HEK293T (cell line): ENCODE data around the gene REEP2.

ENCODE experiments used
- CTCF ChIA-PET: fragments of 350-600 bp; formaldehyde crosslinking; extraction: SDS; loops from one replicate; lab custom pipeline; 2021; ENCODE audit warnings: antibody characterized with exemption, inconsistent platforms; lab: Yijun Ruan, JAX
- POLR2A ChIA-PET: fragments of 350-600 bp; formaldehyde crosslinking; extraction: SDS; loops from one replicate; lab custom pipeline; 2020; ENCODE audit warnings: antibody characterized with exemption, inconsistent platforms; lab: Yijun Ruan, JAX
- DNase-seq: peaks from one replicate; pipeline ENCODE4 v3.0.0; 2012; ENCODE audit warnings: mixed read lengths; ENCODE audit errors: extremely low spot score
- ARNT ChIP-seq: fragments of 450-650 bp; IDR thresholded peaks from 2 replicates; pipeline ENCODE4 v1.6.1; 2017; ENCODE audit warnings: mild to moderate bottlenecking
- BHLHE40 ChIP-seq: fragments of 450-650 bp; IDR thresholded peaks from 2 replicates; pipeline ENCODE4 v1.6.1; 2016; ENCODE audit warnings: mild to moderate bottlenecking, moderate library complexity, borderline replicate concordance
- CTBP1 ChIP-seq: fragments of 450-650 bp; IDR thresholded peaks from 2 replicates; pipeline ENCODE4 v1.6.1; 2016; ENCODE audit warnings: borderline replicate concordance
- ELF4 ChIP-seq: fragments of 450-650 bp; IDR thresholded peaks from 2 replicates; pipeline ENCODE4 v1.6.1; 2017; ENCODE audit warnings: antibody characterized with exemption
- FOXA1 ChIP-seq: fragments of 450-650 bp; IDR thresholded peaks from 2 replicates; pipeline ENCODE4 v1.6.1; 2016; ENCODE audit warnings: mild to moderate bottlenecking
- FOXK2 ChIP-seq: fragments of 450-650 bp; IDR thresholded peaks from 2 replicates; pipeline ENCODE4 v1.6.1; 2016; ENCODE audit warnings: mild to moderate bottlenecking
- FOXM1 ChIP-seq: fragments of 450-650 bp; IDR thresholded peaks from 2 replicates; pipeline ENCODE4 v1.6.1; 2017; ENCODE audit warnings: mild to moderate bottlenecking, borderline replicate concordance
- HDGF ChIP-seq: fragments of 450-650 bp; IDR thresholded peaks from 2 replicates; pipeline ENCODE4 v1.6.1; 2017; ENCODE audit warnings: antibody characterized with exemption, borderline replicate concordance
- L3MBTL2 ChIP-seq: fragments of 450-650 bp; conservative IDR thresholded peaks from 2 replicates; pipeline ENCODE4 v1.6.1; 2016; ENCODE audit warnings: mild to moderate bottlenecking
- LEF1 ChIP-seq: fragments of 450-650 bp; IDR thresholded peaks from 2 replicates; pipeline ENCODE4 v1.6.1; 2017; ENCODE audit warnings: mild to moderate bottlenecking, borderline replicate concordance
- NFRKB ChIP-seq: fragments of 450-650 bp; IDR thresholded peaks from 2 replicates; pipeline ENCODE4 v1.6.1; 2016; ENCODE audit warnings: mild to moderate bottlenecking, moderate library complexity
- SP1 ChIP-seq: fragments of 450-650 bp; IDR thresholded peaks from 2 replicates; pipeline ENCODE4 v1.6.1; 2017
- SUZ12 ChIP-seq: fragments of 450-650 bp; IDR thresholded peaks from 2 replicates; pipeline ENCODE4 v1.6.1; 2016; ENCODE audit warnings: mild to moderate bottlenecking
- TARDBP ChIP-seq: fragments of 450-650 bp; IDR thresholded peaks from 2 replicates; pipeline ENCODE4 v1.6.1; 2016
- ZNF384 ChIP-seq: fragments of 450-650 bp; IDR thresholded peaks from 2 replicates; pipeline ENCODE4 v1.6.1; 2016
- TF ChIP-seq, protein P1 (sequence below): fragments of 450-650 bp; IDR thresholded peaks from 2 replicates; pipeline ENCODE4 v1.6.1; 2016

The REEP2 gene

DNA sequence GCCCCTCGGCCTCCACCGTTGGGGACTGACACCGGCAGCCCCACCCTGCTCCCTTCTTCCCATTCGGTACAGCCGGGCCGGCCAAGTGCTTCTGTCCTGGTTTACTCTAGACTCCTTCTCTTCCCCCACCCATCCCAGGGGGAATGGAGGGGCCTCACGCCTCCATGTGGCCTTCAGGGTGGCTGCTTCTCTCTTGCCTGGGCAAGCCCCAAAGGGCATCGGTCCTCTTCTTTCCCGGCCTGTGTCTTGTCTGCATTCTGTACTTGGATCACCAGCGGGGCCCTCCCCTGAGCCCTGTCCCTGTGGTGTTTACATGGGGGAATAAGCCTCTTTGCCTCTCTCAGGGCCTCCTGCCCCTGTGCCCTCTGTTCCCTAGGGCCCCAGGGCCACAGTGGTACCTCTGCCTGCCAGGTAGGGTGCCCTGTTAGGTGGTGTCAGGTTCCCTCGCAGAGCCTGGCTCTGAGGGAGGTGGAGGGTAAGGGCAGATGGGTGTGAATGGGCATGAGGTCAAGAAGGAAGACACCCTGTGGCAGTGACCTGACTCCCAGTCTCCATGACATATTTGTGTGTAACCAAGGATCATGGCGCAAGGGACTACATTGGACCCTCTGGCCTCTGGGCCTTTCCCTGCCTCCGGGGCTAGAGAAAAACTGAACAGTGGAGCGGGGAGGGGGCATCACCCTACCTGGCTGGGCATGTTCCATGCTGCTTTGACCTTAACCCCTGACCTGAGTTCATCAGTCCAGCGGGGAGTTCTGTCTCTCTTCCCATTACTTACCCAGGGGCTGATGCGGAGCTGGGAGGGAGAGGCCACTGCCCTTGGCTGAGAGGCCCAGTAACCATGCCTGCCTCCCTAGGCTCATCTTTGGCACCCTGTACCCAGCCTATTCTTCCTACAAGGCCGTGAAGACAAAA, 1.6 kb downstream of the REEP2 start:
- DNase-seq, result no peak
- POLR2A ChIA-PET, result interaction anchor here (2.8 kb wide), 1 partner anchor 9 kb away, joined by 14 read pairs; no protein-coding TSS in a partner anchor
- CTCF ChIA-PET, result no interaction called here
- TF ChIP-seq ELF4 (no peak), FOXA1 (no peak)

DNA sequence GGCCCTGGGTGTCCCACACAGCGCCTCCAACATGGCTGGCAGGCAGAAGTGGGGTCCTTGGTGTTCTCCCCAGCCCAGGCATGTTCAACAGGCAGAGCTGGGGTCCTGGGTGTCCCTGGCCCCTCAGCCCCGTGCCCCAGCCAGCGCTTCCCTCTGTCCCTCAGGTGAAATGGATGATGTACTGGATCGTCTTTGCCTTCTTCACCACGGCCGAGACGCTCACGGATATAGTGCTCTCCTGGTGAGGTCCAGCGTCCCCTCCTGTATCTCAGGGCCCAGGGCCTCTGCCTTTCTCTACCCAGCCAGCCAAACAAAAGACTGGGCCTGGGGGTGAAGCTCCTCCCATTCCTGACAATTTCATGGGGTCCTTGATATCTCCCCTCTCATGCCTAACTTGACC, 2.4 kb downstream of the REEP2 start:
- POLR2A ChIA-PET, result no interaction called here
- CTCF ChIA-PET, result no interaction called here
- DNase-seq, result no peak
- TF ChIP-seq NFRKB (no peak), ZNF384 (no peak)

DNA sequence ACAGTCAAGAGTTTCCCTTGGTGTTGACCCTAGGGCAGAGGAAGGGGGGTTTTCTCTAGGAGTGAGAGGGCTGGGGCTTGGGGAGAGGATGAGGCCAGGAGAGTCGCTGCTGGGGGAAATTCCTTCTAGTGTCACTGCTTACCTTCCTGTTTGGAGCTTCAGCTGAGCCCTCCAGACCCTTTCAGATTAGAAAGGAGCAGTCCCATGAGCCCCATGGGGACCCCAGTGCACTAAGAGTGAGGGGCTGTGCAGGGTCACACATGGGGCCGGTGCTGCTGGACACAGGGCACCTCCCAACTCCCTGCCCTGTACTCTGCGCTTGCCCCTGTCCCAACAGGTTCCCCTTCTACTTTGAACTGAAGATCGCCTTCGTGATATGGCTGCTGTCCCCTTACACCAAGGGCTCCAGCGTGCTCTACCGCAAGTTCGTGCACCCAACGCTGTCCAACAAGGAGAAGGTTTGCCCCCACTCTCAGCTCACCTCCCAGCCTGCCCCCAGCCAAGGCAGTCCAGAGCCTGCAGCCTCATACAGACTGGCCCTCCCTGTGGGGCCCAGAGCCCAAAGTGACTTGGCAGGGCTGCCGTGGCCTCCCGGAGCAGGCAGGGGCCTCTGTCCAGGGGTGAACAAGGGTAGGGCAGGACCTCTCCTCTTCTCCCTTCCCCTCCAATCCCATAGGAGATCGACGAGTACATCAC, 5.4 kb downstream of the REEP2 start:
- TF ChIP-seq FOXK2, result no peak
- TF ChIP-seq HDGF, result no peak
- TF ChIP-seq ARNT, result no peak
- no peak for TF ChIP-seq TARDBP
- no peak for TF ChIP-seq FOXM1
- TF ChIP-seq, protein P1, sequence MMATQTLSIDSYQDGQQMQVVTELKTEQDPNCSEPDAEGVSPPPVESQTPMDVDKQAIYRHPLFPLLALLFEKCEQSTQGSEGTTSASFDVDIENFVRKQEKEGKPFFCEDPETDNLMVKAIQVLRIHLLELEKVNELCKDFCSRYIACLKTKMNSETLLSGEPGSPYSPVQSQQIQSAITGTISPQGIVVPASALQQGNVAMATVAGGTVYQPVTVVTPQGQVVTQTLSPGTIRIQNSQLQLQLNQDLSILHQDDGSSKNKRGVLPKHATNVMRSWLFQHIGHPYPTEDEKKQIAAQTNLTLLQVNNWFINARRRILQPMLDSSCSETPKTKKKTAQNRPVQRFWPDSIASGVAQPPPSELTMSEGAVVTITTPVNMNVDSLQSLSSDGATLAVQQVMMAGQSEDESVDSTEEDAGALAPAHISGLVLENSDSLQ, result no peak
- POLR2A ChIA-PET, result interaction anchor here (0.6 to 0.9 kb wide), 2 partner anchors 141 to 230 kb away, joined by 3 read pairs; no protein-coding TSS in a partner anchor
- CTCF ChIA-PET, result interaction anchor here (0.7 kb wide), 1 partner anchor 59 kb away, joined by 3 read pairs; no protein-coding TSS in a partner anchor
- no peak for DNase-seq

DNA sequence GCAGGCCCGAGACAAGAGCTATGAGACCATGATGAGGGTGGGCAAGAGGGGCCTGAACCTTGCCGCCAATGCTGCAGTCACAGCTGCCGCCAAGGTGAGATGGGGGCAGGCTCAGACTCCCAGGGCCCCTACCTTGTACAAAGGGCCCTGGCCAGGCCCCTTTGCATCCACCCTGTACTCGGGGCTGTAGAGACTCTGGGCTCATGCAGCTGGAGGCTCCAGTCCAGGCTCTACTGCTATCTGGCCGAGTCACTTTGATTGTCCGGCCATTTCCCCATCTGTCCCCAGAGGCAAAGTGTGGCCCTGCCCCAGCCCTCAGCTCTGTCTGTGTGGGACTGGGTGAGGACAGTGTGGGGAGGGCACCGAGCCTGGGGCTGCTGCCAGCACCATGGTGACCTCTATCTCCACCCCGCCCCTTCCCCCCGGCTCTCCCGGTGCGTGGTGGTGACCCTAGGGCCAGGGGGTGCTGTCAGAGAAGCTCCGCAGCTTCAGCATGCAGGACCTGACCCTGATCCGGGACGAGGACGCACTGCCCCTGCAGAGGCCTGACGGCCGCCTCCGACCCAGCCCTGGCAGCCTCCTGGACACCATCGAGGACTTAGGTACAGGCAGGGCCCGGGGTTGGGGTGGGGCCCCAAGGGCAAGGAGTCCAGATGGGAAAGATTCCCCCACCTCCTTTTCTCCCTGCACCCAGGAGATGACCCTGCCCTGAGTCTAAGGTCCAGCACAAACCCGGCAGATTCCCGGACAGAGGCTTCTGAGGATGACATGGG, 6.1 kb downstream of the REEP2 start:
- no peak for DNase-seq
- ChIA-PET POLR2A (interaction anchor here (0.9 kb wide), 1 partner anchor 231 kb away, joined by 3 read pairs; no protein-coding TSS in a partner anchor), CTCF (no interaction called here)
- TF ChIP-seq FOXA1, result no peak
- no peak for TF ChIP-seq FOXM1
- TF ChIP-seq FOXK2, result no peak
- TF ChIP-seq, protein P1, result no peak
- no peak for TF ChIP-seq TARDBP
- TF ChIP-seq BHLHE40, result no peak
- TF ChIP-seq NFRKB, result no peak
- no peak for TF ChIP-seq ELF4
- TF ChIP-seq ZNF384, result no peak
- TF ChIP-seq CTBP1, result no peak
- TF ChIP-seq SP1, result no peak
- TF ChIP-seq ARNT, result no peak
- no peak for TF ChIP-seq HDGF
- no peak for TF ChIP-seq L3MBTL2
- no peak for TF ChIP-seq SUZ12
- TF ChIP-seq LEF1, result no peak

DNA sequence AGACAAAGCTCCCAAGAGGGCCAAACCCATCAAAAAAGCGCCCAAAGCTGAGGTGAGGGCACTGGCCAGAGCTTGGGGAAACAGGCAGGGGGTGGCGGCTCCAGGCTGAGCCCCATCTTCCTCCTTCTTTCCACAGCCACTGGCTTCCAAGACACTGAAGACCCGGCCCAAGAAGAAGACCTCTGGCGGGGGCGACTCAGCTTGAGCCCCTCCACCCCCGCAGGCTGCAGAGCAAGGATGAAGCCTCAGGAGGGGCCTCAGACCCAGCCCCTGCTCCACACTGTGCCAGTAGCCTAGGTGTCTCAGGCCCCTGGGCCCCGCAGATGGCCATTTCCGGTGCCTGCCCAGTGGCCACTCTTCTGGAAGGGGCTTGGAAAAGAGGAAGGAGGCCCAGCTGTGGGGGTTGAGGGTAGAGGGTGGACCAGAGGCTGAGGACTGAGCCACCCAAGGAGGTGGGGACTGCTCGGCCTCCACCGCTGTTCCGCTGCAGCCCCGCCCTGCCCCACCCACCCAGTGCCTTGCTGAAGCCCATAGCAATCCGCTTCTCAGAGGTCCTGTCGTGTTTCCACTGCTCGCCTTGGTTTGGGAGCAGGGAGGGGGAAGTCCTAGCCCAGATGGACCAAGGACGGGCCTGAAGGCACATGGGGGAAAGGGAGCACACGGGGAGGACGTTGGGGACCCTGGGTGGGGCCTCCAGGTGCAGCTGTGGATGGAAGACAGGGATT, 6.9 kb downstream of the REEP2 start:
- TF ChIP-seq ZNF384 (no peak), L3MBTL2 (no peak), LEF1 (no peak)
- TF ChIP-seq, protein P1, result no peak
- ChIA-PET POLR2A (no interaction called here), CTCF (no interaction called here)
- DNase-seq, result no peak

DNA sequence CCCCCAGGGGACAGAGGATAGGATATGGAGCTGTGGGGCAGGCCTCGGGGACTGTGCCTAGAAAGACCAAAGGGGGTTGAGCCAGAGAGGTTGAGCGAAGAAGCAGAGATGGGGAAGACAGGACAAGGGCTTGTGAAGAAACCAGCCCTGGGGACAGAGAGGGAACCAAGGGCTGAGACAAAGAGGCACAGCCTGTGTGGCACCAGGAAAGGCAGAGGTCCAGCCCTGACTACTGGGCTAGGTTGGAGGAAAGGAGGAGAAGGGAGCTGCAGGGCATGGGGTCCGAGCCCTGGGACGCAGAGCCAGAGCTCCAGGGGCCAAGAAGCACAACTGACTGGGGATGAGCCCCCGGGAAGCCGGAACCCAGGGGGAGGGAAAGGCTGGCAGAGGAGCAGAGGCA, 9.2 kb downstream of the REEP2 start:
- TF ChIP-seq, protein P1, result no peak
- TF ChIP-seq L3MBTL2 (no peak), BHLHE40 (no peak), NFRKB (no peak), ARNT (no peak), SUZ12 (no peak), HDGF (no peak), TARDBP (no peak), LEF1 (no peak), FOXM1 (no peak), SP1 (no peak), CTBP1 (no peak)
- ChIA-PET CTCF (interaction anchor here (0.9 to 6.8 kb wide), 2 partner anchors 55 to 61 kb away, joined by 3 to 115 read pairs; no protein-coding TSS in a partner anchor), POLR2A (interaction anchor here (1.1 to 3.4 kb wide), 7 partner anchors 9 to 269 kb away, joined by 3 to 14 read pairs (median 10); partner anchors contain the start of genes BRD8, CDC23, EGR1 and ETF1)
- DNase-seq, result no peak
